Activated CD4-positive, CD25-positive, alpha-beta regulatory T cell treated with anti-CD3 and anti-CD28 coated beads, Interleukin-2, amount 50 U/mL, for 24 hours (primary cell): Measurements from ENCODE around the gene TEX44.
A peak's percentile ranks its signal among the peaks of the same experiment; 100 is the strongest.

Experiments
- ATAC-seq, 2 donors: fragments of 150-1000 bp; cut with Tn5 transposase; one replicate each; pipeline ENCODE4 v1.10.0; 2021; ENCODE audit warnings: mild to moderate bottlenecking in 1 of 2, moderate library complexity in 1 of 2

TEX44 gene

DNA sequence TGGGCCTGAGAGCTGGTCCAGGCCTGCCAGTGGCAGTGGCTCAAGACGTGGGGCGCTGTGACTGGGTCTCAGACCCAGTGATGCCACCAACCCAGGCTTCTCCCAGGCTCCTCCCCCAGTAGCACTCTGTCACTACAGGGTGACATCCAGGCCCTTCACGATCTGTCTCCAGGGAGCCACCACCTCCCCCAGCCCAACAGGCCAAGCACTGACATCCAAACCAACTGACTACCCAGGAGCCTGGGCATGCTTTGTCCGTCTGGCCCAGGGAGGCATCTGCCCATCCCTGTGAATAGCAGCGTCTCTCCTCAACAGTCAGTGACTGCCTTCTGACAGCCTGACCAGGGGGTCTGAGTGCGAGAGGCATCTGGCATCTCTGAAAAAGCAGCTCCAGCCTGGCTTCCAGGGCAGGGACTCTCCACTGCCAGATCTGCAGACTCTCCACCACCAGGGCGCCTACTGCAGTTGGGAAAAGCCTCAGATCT is 13.0 kb downstream of the TEX44 start:
- ATAC-seq, result no peak

DNA sequence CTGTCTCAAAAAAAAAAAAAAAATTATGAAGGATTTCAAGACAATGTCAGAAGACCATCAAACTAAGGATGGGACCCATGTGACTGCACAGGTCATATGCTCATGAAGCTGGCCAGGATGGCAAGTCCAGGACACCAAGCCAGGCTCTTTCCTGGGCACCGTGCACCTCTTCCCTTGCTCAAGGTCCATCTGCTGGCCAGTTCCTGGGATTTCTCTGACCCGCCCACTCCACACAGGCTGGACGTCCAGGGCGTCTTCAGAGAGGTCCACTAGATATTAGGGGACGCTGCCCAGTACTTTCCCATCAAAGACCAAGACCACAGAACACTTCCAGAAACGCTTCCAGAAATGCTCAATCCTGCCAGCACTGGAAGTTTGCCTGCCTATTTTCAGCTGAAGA is 14.3 kb downstream of the TEX44 start:
- no peak for ATAC-seq

DNA sequence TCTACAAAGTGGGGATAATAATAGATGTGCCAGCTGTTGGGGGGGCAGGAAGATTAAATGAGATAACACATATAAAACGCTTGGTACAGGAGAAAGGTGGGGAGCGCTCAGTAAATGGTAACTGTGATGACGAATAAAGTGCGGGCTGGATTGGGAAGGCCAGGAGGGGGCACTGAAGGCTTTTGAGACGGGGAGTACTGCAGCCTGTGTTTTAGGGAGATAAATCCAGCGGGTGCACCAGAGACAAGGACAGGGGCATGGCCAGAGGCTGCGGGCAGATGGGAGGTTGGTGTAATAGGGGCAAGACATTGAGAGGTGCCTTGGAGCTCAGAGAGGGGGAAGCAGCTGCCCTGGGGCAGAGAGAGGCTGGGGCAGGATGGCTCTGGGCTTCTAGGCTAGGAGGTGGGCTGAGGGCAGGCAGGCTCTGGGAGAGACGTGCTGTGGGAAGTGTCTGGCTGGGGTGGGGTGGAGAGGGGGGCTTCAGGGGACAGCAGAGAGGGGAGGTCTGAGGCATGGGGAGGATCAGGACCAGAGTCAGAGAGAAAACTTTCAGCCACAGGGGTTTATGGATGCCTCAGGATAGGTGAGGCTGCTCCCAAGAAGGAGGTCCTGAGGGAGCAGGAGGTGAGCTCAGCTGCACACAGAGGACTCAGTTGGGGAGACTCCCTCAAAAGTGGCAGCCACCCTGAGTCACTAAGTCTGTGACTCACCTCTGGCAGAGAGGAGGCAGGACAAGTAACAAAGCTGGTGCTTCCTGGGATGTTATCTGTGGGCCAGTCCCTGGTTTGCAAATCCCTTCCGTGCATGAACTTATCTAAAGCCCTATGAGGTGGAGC is 18.8 kb downstream of the TEX44 start:
- peak; percentile 44 to 47 for ATAC-seq

DNA sequence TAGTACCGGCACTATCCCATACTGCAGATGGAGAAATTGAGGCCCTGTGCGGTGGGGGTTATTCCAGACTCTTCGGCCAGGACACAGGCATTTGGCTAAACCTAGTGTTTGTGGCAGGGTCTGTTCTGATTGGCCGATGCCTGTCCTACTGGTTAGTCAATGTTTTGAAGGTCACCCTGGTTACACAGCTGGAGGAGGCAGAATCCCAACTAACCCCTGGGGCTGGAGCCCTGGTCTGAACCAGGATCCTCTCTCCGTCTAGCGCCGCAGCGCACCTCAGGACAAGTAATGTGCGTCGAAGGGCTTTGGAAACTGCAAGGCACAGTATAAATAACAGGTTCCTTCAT is 19.4 kb downstream of the TEX44 start:
- no peak for ATAC-seq

DNA sequence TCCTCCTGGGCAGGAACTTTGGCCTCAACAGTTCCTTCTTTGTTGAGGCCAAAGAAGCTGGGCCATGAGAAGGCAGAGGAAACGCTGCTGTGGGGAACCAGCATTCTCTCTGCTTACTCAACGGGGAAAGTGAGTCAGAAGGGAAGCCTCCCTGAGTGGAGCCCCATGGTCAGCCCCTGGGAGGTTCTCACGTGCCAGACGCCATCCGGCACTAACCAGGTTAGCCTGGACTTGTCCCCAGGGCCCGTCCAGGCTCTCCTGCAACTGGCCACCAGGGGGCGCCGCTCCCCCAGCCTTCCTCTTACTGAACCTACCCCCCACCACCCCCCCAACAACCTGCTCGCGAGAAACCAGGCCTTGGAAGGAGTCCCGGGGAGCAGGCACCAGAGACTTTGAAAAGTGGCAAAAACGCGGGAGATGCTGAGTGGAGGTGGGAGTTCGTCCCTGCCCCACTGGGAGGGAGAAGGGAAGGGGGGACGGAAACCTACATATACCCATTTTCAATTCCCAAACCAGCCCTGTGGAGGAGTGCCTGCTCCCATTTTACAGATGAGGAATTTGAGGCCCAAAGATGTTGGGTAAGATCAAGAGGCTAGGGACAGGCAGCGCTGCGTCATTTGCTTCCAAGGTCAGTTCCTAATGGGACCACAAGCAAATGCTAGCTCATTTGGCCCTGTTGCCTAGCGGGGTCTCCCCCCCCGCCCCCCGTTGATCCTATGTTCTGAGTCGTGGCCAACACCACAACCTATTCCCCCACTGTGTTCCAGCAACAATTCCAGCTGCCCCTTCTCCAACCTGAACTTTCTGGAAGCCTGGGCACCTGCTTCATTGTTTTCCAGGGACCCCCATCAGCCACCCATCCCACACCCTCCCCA is 20.0 kb downstream of the TEX44 start:
- ATAC-seq, result peak; percentile 79 to 80

DNA sequence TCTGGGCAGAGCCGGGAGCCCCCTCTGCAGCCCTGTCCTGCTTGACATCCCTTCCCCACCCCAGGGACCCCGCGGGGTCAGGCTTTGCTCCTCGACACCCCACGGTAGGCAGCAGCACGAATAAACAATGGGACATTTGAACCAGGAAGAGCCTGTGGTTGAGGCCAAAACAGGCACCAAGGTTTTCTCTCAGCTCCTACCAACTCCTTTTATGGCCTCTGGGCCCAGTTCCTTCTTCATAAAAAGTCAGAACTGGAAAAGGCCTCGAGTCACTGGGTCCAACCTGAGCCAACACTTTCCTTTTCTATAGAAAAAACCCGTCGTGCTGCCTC is 20.6 kb downstream of the TEX44 start:
- ATAC-seq, result no peak

DNA sequence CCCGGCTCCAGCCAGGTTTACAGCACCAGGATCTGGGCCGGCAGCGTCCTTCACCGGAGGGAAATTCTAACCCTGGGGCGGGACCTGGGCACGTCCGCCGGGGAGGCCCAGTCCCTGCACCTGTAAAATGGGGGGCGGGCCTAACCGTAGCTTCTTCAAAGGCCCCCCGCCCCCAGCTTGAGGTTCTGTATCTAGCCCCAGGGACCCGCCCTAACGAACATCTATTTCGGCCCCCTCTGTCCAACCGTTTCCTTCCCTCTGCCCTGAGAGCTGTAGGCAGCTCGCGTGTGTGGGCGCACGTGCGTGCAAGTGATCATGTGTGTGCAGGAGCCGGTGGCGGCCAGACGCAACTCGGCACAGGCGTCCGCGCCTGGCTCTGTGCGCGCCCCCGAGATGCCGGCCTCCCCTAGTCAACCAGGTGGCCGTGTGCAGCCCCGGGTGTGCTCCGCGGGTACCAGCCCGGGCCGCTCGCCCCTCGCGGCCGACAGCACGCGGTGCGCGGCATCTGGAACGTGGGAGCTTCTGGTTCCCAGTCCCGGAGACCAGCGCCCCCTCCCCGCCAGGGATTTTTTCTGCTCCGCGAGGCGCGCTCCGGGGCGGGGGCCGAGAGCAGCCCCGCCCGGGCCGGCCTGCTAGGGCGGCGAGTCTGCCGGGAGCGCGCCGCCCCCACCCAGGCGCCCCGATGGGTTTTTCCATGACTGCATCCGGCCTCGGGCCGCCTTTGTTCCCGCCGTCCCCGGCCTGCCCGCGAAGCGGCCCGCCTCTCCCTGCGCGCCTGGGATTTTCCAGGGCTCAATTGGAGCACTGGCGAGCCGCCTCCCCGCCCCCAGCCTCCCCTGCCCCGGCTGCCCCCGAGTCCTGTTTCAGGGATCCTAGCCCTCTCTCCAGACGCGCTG is 21.2 kb downstream of the TEX44 start:
- peak; percentile 63 to 65 for ATAC-seq

DNA sequence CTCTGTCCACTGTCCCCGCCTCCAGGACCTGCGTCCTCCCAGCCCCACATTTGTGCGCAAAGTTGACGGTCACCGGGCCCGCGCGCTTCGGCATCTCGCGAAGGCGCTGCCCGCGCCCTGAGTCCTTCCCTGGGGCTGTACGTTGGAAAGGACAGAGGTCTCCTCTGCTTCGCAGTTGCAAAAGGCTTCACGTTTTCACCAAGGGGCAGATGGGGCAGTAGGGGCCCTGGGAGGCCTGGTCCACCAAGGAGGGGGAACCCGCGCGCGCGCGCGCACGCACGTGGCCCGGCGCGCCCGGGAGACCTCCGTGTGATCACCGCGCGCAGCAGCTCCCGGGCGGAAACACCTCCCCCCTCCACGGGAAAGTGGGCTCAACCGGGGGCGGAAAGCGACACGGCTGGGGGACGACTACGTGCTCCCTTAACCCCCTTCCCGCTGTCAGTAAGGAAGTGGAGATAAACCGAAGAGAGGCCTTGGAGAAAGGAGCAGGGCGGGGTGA is 21.9 kb downstream of the TEX44 start:
- peak; percentile 1 for ATAC-seq

DNA sequence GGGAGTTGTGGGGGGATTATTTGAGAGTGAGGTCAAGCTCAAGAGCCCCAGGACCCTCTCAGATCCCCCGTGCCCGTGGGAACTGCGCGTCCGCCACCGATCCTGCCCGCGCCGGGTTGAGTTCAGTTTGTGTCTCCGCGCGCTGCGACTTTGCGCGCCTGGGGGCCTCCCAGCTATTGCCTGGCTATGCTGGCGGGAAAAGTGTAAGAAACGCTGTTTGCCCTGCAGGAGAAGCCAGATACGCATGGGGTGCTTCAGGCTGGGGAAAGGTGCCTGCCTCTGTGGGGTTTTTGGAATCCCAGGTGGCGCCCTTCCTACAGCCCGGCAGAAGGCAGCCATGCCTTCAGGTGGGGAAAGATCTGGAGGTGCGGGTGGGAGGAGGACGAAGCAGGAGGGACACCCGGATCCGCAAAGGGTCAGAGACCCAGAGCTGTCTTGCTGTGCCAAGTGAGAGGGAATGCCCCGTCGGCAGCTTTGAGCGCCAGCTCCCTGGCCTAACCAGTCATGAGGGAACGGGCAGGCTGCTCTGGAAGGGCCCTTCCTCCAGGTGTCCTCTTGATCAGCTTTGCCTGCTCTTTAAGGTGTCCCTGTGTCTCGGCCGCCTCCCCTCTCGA is 22.5 kb downstream of the TEX44 start:
- no peak for ATAC-seq

DNA sequence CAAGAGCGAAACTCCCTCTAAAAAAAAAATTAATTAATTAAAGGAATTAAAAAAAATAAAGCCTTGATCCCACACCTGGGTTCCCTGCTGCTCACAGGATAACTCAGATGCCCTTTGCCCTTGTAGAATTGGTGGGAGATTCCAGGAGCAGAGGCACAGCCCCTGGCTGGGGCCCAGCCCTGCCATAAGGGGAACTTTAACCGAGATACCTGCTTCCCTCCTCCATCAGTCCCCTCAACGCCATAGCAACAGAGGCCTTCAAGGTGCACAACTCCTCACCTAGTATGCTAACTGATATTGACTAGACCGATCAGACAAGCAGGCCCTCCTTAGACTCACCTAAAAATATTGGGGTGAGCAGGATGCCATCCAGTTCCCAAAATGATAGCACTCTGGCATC is 23.6 kb downstream of the TEX44 start:
- no peak for ATAC-seq

DNA sequence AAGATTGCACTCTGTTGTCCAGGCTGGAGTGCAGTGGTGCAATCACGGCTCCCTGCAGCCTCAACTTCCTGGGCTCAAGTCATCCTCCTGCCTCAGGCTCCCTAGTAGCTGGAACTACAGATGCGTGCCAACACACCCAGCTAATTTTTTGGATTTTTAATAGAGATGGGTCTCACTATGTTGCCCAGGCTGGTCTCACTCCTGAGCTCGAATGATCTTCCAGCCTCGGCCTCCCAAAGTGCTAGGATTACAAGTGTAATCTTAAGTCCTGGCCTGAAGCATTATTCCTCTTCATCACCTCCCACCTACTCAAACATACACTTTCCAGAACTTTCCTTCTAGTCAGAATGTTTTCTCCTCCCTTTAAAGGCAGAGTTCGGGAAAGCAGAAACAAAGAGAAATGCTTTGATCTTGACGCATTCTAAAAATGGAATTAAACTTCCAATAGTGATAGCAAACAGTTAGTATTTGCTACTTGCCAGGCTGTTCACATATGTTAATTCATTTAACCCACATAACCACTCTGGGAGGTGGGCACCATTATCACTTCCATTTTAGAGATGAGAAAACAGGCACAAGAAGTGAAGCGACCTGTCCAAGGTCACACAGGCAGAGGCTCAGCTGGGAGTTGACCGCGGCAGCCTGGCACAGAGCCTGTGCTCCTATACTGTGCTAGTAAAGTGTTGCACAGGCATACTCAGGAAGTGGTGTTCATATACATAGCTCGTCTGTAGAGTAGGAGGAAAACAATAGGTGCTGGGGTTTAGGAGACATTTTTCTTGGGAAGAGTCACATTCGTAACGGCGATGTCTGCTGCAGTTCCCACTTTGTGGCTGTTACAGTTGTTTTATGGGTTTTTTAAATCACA is 24.6 kb downstream of the TEX44 start:
- no peak for ATAC-seq

DNA sequence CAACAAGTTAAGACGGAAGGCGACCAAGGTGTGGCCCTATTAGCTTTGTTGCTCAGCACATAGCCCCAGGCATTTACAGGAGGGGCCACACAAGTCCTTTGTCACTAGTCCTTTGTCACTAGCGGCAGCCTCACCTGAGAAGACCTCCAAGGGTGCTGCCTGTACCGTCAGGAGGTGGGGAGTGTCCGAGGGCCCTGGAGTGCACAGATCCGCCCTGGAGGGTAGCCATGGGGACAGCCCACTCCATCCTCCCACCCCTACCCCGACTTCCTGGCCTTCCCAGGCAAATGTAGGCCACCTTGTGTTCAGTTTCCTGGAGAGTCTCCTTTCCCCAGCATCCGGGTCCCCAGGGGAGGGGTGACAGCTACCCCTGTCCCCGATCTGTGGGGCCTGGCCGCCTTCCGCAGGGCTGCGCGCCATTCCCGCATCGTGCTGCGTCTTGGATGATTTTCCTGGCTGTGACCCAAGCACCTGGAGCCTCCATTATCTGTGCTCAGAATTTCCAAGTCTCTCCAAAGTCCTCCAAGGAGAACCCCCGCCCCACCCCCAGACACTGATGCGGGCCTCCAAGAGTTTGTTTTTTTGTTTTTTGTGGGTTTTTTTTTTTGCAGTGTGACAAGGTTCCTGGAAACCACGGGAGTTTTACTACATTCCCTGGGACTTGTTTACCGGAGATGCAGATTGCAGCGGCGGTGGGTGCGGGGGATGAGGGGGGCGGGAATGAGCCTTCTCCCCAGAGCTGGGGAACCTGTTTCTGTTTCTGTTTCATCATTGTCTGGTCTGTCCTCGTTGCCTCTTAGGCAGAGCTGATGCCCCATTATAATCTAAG is 28.6 kb downstream of the TEX44 start:
- peak in 1 of 2 donors; percentile 32 for ATAC-seq

DNA sequence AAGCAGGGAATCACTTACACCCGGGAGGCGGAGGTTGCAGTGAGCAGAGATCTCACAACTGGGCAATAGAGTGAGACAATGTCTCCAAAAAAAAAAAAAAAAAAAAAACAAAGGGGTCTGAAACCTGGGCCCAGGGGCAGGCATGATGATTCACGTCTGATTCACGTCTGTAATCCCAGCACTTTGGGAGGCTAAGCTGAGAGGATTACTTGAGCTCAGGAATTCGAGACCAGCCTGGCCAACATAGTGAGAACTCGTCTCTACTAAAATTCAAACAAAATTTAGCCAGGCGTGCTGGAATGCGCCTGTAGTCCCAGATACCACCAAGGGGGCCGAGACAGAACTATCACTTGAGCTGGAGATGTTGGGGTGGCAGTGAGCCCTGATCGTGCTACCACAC is 30.3 kb downstream of the TEX44 start:
- no peak for ATAC-seq

DNA sequence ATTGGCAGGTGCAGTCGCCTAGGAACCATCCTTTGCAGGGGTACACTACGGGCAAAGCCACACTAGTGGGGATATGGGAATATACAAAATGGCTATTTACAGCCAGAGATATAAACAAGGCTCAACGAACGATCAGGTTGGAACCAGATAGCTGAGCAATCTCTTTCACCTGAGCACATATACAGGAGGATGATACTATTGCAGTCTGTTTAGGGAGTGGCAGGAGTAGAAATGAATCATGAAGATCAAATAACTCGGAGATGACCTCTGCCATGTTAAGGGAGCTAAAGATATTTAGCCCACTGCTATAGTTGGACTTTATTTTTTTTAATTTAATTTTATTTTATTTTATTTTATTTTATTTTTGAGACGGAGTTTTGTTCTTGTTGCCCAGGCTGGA is 33.8 kb downstream of the TEX44 start:
- ATAC-seq, result no peak

DNA sequence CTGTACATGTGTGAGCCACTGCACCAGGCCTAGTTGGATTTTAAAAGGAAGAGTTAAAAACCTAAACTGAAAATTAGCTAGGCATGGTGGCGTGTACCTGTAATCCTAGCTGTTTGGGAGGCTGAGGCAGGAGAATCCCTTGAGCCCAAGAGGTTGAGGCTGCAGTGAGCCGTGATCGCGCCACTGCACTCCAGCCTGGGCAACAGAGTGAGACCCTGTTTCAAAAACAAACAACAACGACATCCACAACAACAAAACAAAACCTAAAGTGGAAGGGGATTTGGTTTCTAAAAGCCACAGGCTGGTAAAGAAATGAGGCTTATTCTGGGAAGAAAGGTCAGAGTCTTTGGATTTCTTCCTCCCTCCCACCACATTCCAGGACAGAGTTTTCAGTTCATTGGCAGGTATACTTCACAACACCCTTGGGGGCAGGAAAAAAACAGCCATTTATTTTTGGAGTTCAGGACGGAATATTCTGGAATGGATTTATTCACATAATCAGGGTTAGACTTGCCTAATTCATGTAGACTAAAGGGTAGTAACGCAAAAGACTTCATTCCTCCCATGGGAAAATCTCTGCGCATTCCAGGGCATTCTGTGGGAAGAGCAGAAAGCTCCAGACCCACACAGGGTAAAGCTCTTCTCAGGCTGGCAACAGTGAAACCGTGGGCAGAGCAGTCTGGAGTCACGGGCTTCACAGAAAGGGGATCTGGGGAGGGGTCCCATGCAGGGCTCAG is 34.9 kb downstream of the TEX44 start:
- ATAC-seq, result no peak

DNA sequence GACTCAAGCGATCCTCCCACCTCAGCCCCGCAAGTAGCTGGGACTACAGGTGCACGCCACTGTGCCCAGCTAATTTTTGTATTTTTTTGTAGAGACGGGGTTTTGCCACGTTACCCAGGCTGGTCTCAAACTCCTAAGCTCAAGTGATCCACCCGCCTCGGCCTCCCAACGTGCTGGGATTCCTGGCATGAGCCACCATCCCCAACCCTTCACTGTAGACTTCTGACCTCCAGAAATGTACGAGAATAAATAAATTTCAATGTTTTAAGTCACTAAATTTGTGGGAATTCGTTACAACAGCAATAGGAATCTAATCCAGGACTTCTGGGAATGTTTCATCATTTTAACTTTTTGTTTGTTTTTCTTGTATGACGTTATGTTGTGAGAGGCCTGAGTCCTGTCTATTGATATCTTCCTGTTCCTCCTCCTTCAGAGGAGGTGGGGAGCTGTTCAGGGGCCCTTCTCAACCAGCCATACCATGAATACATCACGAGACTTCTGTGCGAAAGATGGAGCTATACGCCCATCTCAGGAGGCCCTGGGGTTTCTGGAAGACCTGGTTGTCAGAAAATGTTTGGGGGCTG is 40.0 kb downstream of the TEX44 start:
- no peak for ATAC-seq

DNA sequence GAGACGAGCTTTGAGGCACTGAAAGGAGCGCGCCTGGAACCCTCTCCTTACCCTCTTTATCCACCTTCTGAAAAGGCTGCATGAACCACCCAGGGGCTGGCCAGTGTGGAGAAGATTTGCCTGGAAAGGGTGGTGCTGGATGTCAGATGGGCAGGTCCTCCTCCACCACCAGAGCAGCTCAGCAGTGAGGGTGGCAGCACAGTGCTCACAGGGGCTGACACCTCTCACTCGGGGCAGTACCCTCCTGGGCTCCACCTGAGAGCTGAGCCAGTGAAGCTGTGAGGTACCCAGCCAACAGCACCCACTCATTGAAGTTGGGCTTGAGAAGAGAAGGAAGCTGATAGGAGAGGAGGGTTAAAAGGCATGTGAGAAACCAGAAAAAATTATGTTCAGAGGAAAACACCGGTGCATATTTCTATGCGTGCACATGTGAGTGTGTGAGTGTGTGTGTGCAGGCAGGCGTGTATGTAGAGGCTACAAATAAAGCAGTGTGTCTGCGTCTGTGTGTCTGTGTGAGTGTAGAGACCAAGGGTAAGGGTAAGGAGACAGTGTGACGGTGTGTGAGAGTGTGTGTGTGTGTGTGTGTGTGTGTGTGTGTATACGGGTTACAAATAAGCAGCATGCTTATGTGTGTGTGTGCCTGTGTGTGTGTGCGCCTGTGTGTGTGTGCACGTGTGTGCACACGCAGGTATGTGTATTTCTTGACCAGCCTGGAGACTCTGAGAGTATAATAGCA is 40.7 kb downstream of the TEX44 start:
- ATAC-seq, result no peak

DNA sequence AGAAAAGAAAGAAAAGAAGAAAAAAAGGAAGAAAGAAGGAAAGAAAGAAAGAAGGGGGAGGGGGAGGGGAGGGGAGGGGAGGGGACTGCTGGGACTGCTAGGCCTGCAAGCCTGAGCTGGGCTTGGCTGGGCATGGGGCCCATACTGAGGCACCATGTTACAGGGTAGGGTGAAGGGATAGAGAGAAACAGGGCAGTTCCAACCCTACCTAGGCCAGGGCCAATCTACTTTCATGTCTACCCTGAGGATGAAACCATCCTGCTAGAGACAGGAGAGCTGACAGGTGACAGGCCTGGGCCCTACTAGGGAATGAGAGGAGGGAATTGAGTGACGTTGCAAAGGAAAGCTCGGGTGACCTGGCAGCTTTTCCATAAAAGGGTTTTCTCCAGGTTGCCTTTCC is 41.7 kb downstream of the TEX44 start:
- no peak for ATAC-seq
